ENCODE results near the gene RNF187.

The RNF187 gene

GRCh38 chr1:228454238-228454637 lies 32.9 kb upstream of the RNF187 start:
- TF ChIP-seq TAF1 (IDR thresholded peaks at IDR 0.05; ENCODE audit: borderline replicate concordance, insufficient read depth, low read length) (no peak), POLR2AphosphoS5 (IDR thresholded peaks at IDR 0.05; ENCODE audit: low read depth, low read length) (no peak), FOXP2 (optimal IDR thresholded peaks at IDR 0.05; ENCODE audit: borderline replicate concordance, extremely low read depth, extremely low read length, insufficient read depth) (no peak), REST (IDR thresholded peaks at IDR 0.05; ENCODE audit: insufficient read depth in 1 of 2, low read depth in 2 of 2, low read length in 2 of 2) (no peak), SIN3A (IDR thresholded peaks at IDR 0.05; ENCODE audit: borderline replicate concordance, insufficient read depth, low read length) (no peak)

GRCh38 chr1:228455715-228456114 lies 31.5 kb upstream of the RNF187 start:
- TF ChIP-seq REST (IDR thresholded peaks at IDR 0.05; ENCODE audit: insufficient read depth in 1 of 2, low read depth in 2 of 2, low read length in 2 of 2): no peak

GRCh38 chr1:228456252-228457016 lies 30.7 kb upstream of the RNF187 start:
- no peak for TF ChIP-seq REST (IDR thresholded peaks at IDR 0.05; ENCODE audit: insufficient read depth in 1 of 2, low read depth in 2 of 2, low read length in 2 of 2)
- no peak for TF ChIP-seq POLR2AphosphoS5 (IDR thresholded peaks at IDR 0.05; ENCODE audit: low read depth, low read length)
- TF ChIP-seq FOXP2 (optimal IDR thresholded peaks at IDR 0.05; ENCODE audit: borderline replicate concordance, extremely low read depth, extremely low read length, insufficient read depth): no peak
- no peak for TF ChIP-seq TAF1 (IDR thresholded peaks at IDR 0.05; ENCODE audit: borderline replicate concordance, insufficient read depth, low read length)
- no peak for TF ChIP-seq SIN3A (IDR thresholded peaks at IDR 0.05; ENCODE audit: borderline replicate concordance, insufficient read depth, low read length)

GRCh38 chr1:228457017-228457395 lies 30.2 kb upstream of the RNF187 start:
- 0 out of 2 replicates have a peak, but pooled peaks have one; percentile 50 for TF ChIP-seq SIN3A (IDR thresholded peaks at IDR 0.05; ENCODE audit: borderline replicate concordance, insufficient read depth, low read length)
- TF ChIP-seq POLR2AphosphoS5 (IDR thresholded peaks at IDR 0.05; ENCODE audit: low read depth, low read length): no peak
- TF ChIP-seq FOXP2 (optimal IDR thresholded peaks at IDR 0.05; ENCODE audit: borderline replicate concordance, extremely low read depth, extremely low read length, insufficient read depth): no peak

- TF ChIP-seq SIN3A (IDR thresholded peaks at IDR 0.05; ENCODE audit: borderline replicate concordance, insufficient read depth, low read length) (0 out of 2 replicates have a peak, but pooled peaks have one; percentile 30), POLR2AphosphoS5 (IDR thresholded peaks at IDR 0.05; ENCODE audit: low read depth, low read length) (peak; percentile 91), FOXP2 (optimal IDR thresholded peaks at IDR 0.05; ENCODE audit: borderline replicate concordance, extremely low read depth, extremely low read length, insufficient read depth) (peak; percentile 49), REST (IDR thresholded peaks at IDR 0.05; ENCODE audit: insufficient read depth in 1 of 2, low read depth in 2 of 2, low read length in 2 of 2) (peak in 1 of 2 experiments; percentile 45; a peak in 1 of 4 replicates), TAF1 (IDR thresholded peaks at IDR 0.05; ENCODE audit: borderline replicate concordance, insufficient read depth, low read length) (peak; percentile 80; the same call in 1 of the 2 replicates)
Observed at GRCh38 chr1:228457396-228458176, 29.6 kb upstream of the RNF187 start.

Data from PFSK-1 (cell line).